ENCODE results near the gene CXCL3.
"Not testable (repeated sequence)": the region's sequence is repeated elsewhere in the genome, so short reads cannot be mapped to it uniquely, and the experiment has no call there.

The CXCL3 gene

GRCh38 chr4:74038425-74039314, at the start of gene CXCL3:
Gene CXCL3, minus strand, starts transcription at chr4:74038689. Its CDS starts 78 bp downstream, at chr4:74038611.
- no peak for DNase-seq

- DNase-seq, result no peak
These were observed 49.0 kb upstream of the CXCL3 start for GRCh38 chr4:74087481-74087880.

- DNase-seq, result no peak
These were observed 47.2 kb upstream of the CXCL3 start for GRCh38 chr4:74085669-74086068.

- no peak for DNase-seq
These were observed 46.5 kb upstream of the CXCL3 start for GRCh38 chr4:74084984-74085383.

GRCh38 chr4:74083546-74083945, 45.1 kb upstream of the CXCL3 start:
- no peak for DNase-seq

- no peak for DNase-seq
These were observed 42.5 kb upstream of the CXCL3 start for GRCh38 chr4:74081035-74081434.

- DNase-seq, result not testable (repeated sequence)
These were observed 41.9 kb upstream of the CXCL3 start for GRCh38 chr4:74080351-74080750.

- not testable (repeated sequence) for DNase-seq
These were observed 40.5 kb upstream of the CXCL3 start for GRCh38 chr4:74079024-74079423.

GRCh38 chr4:74073358-74073757, 34.9 kb upstream of the CXCL3 start:
- no peak for DNase-seq

GRCh38 chr4:74072739-74073138, 34.2 kb upstream of the CXCL3 start:
- DNase-seq, result no peak

- no peak for DNase-seq
These were observed 29.1 kb upstream of the CXCL3 start for GRCh38 chr4:74067586-74067985.

GRCh38 chr4:74066232-74066631, 27.7 kb upstream of the CXCL3 start:
- no peak for DNase-seq

- DNase-seq, result no peak
These were observed 26.7 kb upstream of the CXCL3 start for GRCh38 chr4:74065115-74065642.

- no peak for DNase-seq
These were observed 25.4 kb upstream of the CXCL3 start for GRCh38 chr4:74063859-74064258.

- no peak for DNase-seq
These were observed 24.5 kb upstream of the CXCL3 start for GRCh38 chr4:74062953-74063352.

- no peak for DNase-seq
These were observed 22.9 kb upstream of the CXCL3 start for GRCh38 chr4:74061430-74061829.

GRCh38 chr4:74059161-74059829, 20.8 kb upstream of the CXCL3 start:
- no peak for DNase-seq

- no peak for DNase-seq
These were observed 19.7 kb upstream of the CXCL3 start for GRCh38 chr4:74058048-74058651.

GRCh38 chr4:74057588-74057987, 19.1 kb upstream of the CXCL3 start:
- DNase-seq, result no peak

GRCh38 chr4:74056858-74057562, 18.5 kb upstream of the CXCL3 start:
- no peak for DNase-seq

- no peak for DNase-seq
These were observed 17.8 kb upstream of the CXCL3 start for GRCh38 chr4:74056114-74056857.

- DNase-seq, result no peak
These were observed 17.0 kb upstream of the CXCL3 start for GRCh38 chr4:74055498-74055897.
